Stimulated activated naive CD8-positive, alpha-beta T cell treated with anti-CD3 and anti-CD28 coated beads, Interleukin-15, Interleukin-2, amounts not matched to agents 100 U/mL and 50 U/mL, for 24 hours (primary cell): ENCODE results near the gene KIF15.
"Not testable (repeated sequence)": the region's sequence is repeated elsewhere in the genome, so short reads cannot be mapped to it uniquely, and the experiment has no call there.

Source experiments
- ATAC-seq: fragments of 150-1000 bp; cut with Tn5 transposase; one replicate; pipeline ENCODE4 v1.10.0; 2021
- DNase-seq: peaks from one replicate; pipeline ENCODE4 v3.0.0; 2021

Gene KIF15

GRCh38 chr3:44761424-44762169, at the start of gene KIF15, which contains the start of gene KIAA1143:
KIF15 (plus strand) TSS chr3:44761794; CDS start chr3:44761866, 72 bp downstream.
KIAA1143 (minus strand) TSS chr3:44761619; CDS start chr3:44761602, 17 bp downstream.
- ATAC-seq (peak; percentile 89), DNase-seq (peak; percentile 98)

- peak; percentile 62 for DNase-seq
- peak; percentile 79 for ATAC-seq
Measured at GRCh38 chr3:44712455-44713075, 49.0 kb upstream of the KIF15 start, which contains the start of gene ZNF502. ZNF502 (plus strand) TSS chr3:44712660; CDS start chr3:44720262, 7,602 bp downstream.

- ATAC-seq (no peak), DNase-seq (no peak)
Measured at GRCh38 chr3:44721231-44722102, 40.1 kb upstream of the KIF15 start.

DNA sequence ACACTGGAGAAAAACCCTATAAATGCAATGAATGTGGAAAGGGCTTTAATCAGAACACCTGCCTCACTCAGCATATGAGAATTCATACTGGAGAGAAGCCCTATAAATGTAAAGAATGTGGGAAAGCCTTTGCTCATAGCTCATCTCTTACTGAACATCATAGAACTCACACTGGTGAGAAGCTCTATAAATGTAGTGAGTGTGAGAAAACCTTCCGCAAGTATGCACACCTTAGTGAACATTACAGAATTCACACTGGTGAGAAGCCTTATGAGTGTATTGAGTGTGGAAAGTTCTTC, 39.5 kb upstream of the KIF15 start:
- ATAC-seq: no peak
- DNase-seq: no peak

DNA sequence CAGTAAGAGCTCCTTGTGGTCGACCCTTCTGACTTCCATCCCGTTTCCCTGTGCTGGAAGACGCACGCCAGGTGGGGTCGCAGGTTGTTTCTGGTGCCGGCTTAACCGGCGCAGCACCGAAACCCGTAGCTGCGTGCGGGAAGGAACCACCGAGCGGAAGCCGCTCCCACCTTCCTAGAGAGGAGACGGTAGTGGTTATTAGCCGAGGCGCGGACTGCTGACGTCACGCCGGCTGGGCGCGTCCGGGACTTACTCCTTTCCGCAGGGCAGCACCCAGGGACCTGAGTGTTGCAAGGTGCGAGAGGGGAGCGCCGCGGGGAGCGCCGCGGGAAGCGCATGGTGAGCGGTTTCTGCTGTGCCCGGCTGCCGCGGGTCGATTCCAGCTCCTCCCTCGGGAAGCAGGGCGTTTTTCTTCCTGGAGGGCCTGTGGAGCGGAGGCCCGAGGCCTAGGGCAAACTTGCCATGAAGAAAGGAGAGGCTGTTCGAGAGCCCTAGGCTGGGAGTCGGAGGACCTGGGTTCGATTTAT, 32.1 kb upstream of the KIF15 start, which contains the start of gene ZNF501:
Gene ZNF501, plus strand, starts transcription at position 252 of the 527 bp plus-strand sequence. CDS start 4,787 bp downstream, outside the sequence.
- peak; percentile 95 for ATAC-seq
- peak; percentile 86 for DNase-seq

- no peak for DNase-seq
- ATAC-seq: no peak
Measured at GRCh38 chr3:44734646-44735168, 26.9 kb upstream of the KIF15 start.

GRCh38 chr3:44761101-44761423, 532 bp upstream of the KIF15 start:
- no peak for ATAC-seq
- DNase-seq: no peak

DNA sequence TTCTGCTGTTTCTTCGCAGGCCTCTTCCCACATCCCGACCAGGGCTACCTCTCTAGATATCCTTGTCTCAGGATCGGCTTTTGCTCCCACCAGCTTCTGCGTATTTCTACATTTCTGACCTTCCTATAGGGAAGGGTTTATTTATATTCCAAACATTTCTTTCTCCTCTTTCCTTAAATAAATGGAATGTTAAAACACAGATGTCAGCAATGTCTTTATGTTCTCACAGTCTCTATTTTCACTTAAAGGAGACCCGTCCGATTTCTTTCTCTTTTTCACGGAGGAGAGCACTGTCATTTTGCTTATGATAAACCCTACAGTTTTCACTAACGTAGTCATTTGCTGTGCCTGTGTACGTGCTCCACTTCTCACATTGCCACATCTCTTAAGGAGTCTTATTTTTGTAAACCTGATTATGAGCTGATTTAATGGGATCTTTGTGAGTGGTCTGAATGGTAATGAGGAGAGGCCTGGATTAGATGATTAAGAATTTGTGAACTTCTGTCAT, 630 bp downstream of the KIF15 start:
- DNase-seq: no peak

DNA sequence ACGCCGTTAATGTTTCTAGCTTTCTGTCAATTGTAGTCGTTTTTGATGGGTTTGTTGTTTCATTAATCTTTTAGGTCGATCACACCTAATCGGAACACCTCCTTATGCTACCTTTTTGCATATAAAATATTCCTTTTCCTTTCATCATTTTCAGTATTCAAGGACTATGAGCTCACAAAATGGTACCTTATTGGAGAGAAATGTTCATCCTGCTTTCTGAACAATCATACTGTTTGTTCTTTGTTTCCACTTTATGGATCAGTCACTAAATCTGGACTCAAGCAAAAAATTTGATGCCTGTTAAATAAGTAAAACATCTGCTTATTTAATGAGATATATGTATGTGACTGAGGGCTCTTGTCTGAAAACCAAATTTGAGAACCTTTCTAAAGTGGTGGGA, 1.1 kb downstream of the KIF15 start:
- ATAC-seq: no peak
- DNase-seq: no peak

More for the DNA sequence above, 630 bp downstream of the KIF15 start:
- ATAC-seq: no peak

- ATAC-seq (no peak), DNase-seq (no peak)
Measured at GRCh38 chr3:44764248-44764647, 2.7 kb downstream of the KIF15 start.

DNA sequence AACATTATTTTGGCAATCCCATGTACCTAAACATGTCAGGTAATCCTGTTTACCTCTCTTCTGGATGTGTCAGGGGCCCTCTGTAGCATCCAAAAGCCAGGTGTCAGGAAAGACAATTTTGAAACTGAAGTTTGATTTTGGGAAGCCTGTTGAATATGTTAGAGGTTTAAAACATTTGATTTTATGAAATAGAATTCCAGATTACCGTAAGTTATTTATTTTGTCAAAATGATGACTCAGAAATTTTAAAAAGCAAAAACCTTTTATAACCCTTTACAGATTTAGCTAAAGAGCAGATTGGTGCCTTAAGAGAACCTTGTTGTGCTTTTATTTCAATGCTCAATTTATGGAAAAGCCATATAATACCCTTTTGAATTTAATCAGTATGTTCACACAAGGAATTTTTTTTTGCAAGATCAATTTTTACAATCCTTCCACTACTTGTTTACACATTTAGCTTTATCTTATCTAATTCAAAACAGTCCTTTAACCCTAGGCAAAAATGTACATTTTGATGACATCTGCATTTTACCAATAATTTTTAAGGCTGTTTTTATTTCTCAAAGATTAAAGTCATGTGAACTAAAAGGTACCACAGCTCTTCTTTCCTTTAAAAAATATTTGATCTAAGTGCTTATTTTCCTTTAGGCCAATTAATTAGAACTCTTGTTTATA, 10.0 kb downstream of the KIF15 start:
- ATAC-seq (no peak), DNase-seq (no peak)

- no peak for ATAC-seq
- DNase-seq: no peak
Measured at GRCh38 chr3:44772099-44772442, 10.5 kb downstream of the KIF15 start.

GRCh38 chr3:44782891-44783290, 21.3 kb downstream of the KIF15 start:
- DNase-seq: no peak
- ATAC-seq: no peak

DNA sequence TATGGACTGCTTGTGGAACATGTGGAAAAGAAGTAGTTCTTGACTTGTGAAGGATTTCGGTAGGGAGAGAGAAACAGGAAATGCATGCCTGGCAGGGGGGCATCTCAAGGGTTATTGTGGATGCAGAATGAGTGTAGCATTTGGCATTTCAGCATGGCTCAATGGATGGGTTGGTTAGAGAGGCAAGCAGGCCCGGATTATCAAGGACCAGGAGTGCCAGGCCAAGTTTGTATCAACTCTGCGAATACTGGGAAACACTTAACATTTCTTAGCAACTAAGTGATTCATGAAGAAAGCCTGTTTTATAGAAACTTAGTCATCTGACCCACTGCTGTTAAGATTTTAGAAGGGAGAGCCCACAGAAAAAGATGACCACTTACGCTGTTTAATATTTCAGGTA, 33.6 kb downstream of the KIF15 start:
- ATAC-seq (no peak), DNase-seq (no peak)

DNA sequence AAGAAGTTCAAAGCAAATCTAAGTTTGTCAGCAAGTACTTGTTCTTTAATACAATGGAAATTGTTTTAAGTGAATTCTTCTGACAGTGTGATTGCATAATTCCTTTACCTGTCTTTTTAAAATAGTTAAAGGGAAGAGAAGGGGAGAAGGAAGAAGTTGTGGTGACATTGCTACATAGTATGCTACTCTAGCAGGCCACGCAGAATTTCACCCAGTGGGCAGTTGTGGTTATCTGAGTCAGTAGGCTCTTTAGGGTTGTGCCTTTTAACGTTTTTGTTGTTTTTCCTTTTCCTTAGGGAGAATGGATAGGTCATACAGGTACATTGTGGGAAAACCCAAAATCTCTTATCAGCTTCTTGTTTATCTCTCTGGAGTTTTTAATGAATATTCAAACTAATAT, 40.4 kb downstream of the KIF15 start:
- no peak for DNase-seq
- ATAC-seq: no peak

GRCh38 chr3:44803298-44803697, 41.7 kb downstream of the KIF15 start:
- DNase-seq (no peak), ATAC-seq (no peak)

GRCh38 chr3:44805960-44806359, 44.4 kb downstream of the KIF15 start:
- DNase-seq (no peak), ATAC-seq (no peak)

DNA sequence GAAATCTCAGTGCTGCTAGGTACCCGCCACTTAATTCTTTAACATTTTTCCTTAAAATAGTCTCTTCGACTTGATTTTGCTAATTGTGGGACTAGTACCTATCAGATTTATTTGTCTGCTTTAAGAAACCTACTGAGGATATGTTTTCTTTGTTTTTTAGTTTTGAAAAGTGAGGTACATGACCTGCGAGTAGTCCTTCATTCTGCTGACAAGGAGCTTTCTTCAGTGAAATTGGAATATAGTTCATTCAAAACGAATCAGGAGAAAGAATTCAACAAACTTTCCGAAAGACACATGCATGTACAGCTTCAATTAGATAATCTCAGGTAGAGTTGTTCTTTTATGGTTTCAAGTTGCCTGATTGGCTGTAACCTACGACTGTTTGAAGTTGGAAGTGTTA, 53.2 kb downstream of the KIF15 start:
- DNase-seq (no peak), ATAC-seq (no peak)

GRCh38 chr3:44816334-44816733, 54.7 kb downstream of the KIF15 start:
- not testable (repeated sequence) for DNase-seq, ATAC-seq

GRCh38 chr3:44821206-44821605, 59.6 kb downstream of the KIF15 start:
- not testable (repeated sequence) for DNase-seq, ATAC-seq

GRCh38 chr3:44825264-44825925, 63.8 kb downstream of the KIF15 start:
- no peak for ATAC-seq
- no peak for DNase-seq
